ENCODE measurements around the gene MRPS34. TPM values are rescaled to one million over a fixed set of nuclear protein-coding genes. Genes with fewer than 3 reads are reported as not detected.

Gene MRPS34
- total and polyA plus RNA-seq, 9 of the 15 experiments (the other 6 are each of a cell fraction or from before 2014, with no cell fraction given) = 5.2 to 334 (median 92.8) TPM

DNA sequence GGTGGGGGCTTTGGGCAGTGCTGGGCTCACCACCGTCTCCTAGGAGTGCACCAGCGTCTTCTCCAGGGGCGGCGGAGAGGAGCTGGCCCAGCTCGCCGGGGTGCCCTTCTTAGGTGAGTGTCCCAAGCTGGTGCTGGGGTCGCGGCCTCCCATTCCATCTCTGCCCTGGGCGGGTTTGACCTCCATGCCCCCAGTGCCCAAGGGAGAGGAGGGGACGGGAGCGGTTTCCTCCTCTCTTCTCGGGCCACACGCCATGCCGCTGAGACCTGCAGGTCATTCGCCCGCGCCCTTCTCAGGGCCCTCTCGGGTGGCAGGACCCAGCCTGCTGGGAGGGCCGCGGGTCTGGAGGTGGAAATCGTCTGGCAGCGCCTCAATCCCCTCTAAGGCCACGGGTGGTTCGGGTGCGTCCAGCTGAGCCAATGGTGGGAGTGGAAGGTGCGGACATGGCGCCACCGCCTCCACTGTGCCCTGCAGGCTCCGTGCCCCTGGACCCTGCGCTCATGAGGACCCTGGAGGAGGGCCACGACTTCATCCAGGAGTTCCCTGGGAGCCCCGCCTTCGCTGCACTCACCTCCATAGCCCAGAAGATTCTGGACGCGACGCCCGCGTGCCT is 15.3 kb upstream of the MRPS34 start:
- no peak for DNase-seq (ENCODE audit: extremely low read depth in 1 of 4, low spot score in 3 of 4)
- POLR2A ChIA-PET = interaction anchor here (0.6 kb wide), 1 partner anchor 16 kb away, joined by 3 read pairs; the partner anchor contains the start of genes EME2 and MRPS34

More for the DNA sequence above, 15.3 kb upstream of the MRPS34 start:
- peaks cover 59% of the 10 kb centered on the region; the same call in 1 of the 3 replicates for H3K36me3 ChIP-seq (ENCODE audit: control insufficient read depth, insufficient read depth, low read length)
- no peaks in the 10 kb centered on the region for H3K27me3 ChIP-seq (ENCODE audit: control insufficient read depth in 2 of 2, insufficient read depth in 2 of 2, low read length in 2 of 2)
- no peak overlapping the region for H3K27ac ChIP-seq (ENCODE audit: extremely low read depth, low read depth, low read length)
- FAIRE-seq (no peak), ATAC-seq (no peak)
- H3K9ac ChIP-seq (ENCODE audit: insufficient read depth in 1 of 2, low read depth in 2 of 2, low read length in 2 of 2) = no peak overlapping the region; a peak in 1 of 4 replicates
- H2AFZ ChIP-seq (ENCODE audit: low read depth, low read length) = no peak overlapping the region
- no peak overlapping the region for H3K4me3 ChIP-seq
- TF ChIP-seq E2F8 (IDR thresholded peaks at IDR 0.05; ENCODE audit: low read depth, partially characterized antibody) = no peak
- TF ChIP-seq RBFOX2 (IDR thresholded peaks at IDR 0.05; ENCODE audit: low read depth, low read length) = 0 out of 2 replicates have a peak, but pooled peaks have one; percentile 16
- H3K9me3 ChIP-seq (replicated peaks; ENCODE audit: control insufficient read depth, insufficient read depth, low read depth, low read length) = no peaks in the 10 kb centered on the region
- no peaks in the 10 kb centered on the region; the same call in 1 of the 2 replicates for H4K20me1 ChIP-seq (replicated peaks; ENCODE audit: control insufficient read depth, insufficient read depth, low read length)
- H3K79me2 ChIP-seq (ENCODE audit: control insufficient read depth, insufficient read depth, low read length) = peaks cover 40% of the 10 kb centered on the region
- 97% methylated on average over 22 of the region's 38 CpGs for WGBS (ENCODE audit: insufficient coverage, low coverage, missing lambda C conversion rate)
- H3K4me1 ChIP-seq (replicated peaks in 1 of 2; ENCODE audit: control insufficient read depth in 2 of 2, insufficient read depth in 2 of 2, low read length in 2 of 2) = peaks cover 2 to 82% of the 10 kb centered on the region in 2 experiments; a peak in 3 of 5 replicates
- H3K9me1 ChIP-seq (ENCODE audit: control insufficient read depth, insufficient read depth, low read length) = no peaks in the 10 kb centered on the region
- H3K4me2 ChIP-seq (ENCODE audit: insufficient read depth, low read length) = no peak overlapping the region
- no TSS peak for BruUV-seq (replicated peaks)
- CTCF ChIA-PET (ENCODE audit: low intra/inter-chr PET ratio) = interaction anchor here (0.6 kb wide), 1 partner anchor 549 kb away, joined by 3 read pairs; no protein-coding TSS in a partner anchor
- in situ Hi-C loops (cut with MboI) = no loop called here
- intact Hi-C loops (cut with micrococcal nuclease) = no loop called here
